ENCODE measurements around the gene JAK3.

- TF ChIP-seq FOXM1 (IDR thresholded peaks at IDR 0.05; ENCODE audit: borderline replicate concordance, low read depth), result no peak
- no peak for TF ChIP-seq RAD21 (IDR thresholded peaks at IDR 0.05; ENCODE audit: low read depth)
Measured at GRCh38 chr19:17802137-17802858, 45.5 kb downstream of the JAK3 start.
